Skin of body (tissue), 2 donors: Measurements from ENCODE around the gene CCL18. TPM values are rescaled to one million over a fixed set of nuclear protein-coding genes. Genes with fewer than 3 reads are reported as not detected.

ENCODE experiments used
- small RNA-seq: library from RNA; depleted of rRNA; stranded (forward); fragments of <200 nt; gene quantifications from one replicate; pipeline ENCODE3, GENCODE V24; 2014; ENCODE audit warnings: low replicate concordance
- total RNA-seq: library from RNA; depleted of rRNA; stranded (reverse); fragments of >200 nt; gene quantifications from one replicate; pipeline ENCODE4 v1.2.3, GENCODE V29; 2014

Gene CCL18
- total RNA-seq, 1 donor from 2014 or later, result not detected

Small RNAs within 50 kb of the gene (small RNA-seq; reads per million reads assigned to genes)
- not detected for gene RN7SL301P

Other genes starting within 250 kb of the CCL18 start
- gene HEATR9, start 195.4 kb upstream of the CCL18 start, total RNA-seq, result not detected
- gene CCL5, start 183.9 kb upstream of the CCL18 start, total RNA-seq, result 1.4 TPM
- 0.79 TPM for gene RDM1, start 133.5 kb upstream of the CCL18 start, total RNA-seq
- gene LYZL6, start 120.6 kb upstream of the CCL18 start, total RNA-seq, result not detected
- not detected for gene CCL16, start 82.8 kb upstream of the CCL18 start, total RNA-seq
- gene CCL14, start 77.5 kb upstream of the CCL18 start, total RNA-seq, result 3.1 TPM
- not detected for gene CCL15, start 62.7 kb upstream of the CCL18 start, total RNA-seq
- gene CCL23, start 46.3 kb upstream of the CCL18 start, total RNA-seq, result 0.39 TPM
- gene CCL3, start 25.9 kb downstream of the CCL18 start, total RNA-seq, result 7.9 TPM
- 7.1 TPM for gene CCL4, start 39.6 kb downstream of the CCL18 start, total RNA-seq
- 0.39 TPM for gene TBC1D3B, start 112.4 kb downstream of the CCL18 start, total RNA-seq
- 3.9 TPM for gene CCL3L1, start 132.5 kb downstream of the CCL18 start, total RNA-seq
- gene CCL4L2, start 146.8 kb downstream of the CCL18 start, total RNA-seq, result 19.3 TPM
- not detected for gene TBC1D3I, start 200.3 kb downstream of the CCL18 start, total RNA-seq